ENCODE results near the gene ITGAV.
A peak's percentile ranks its signal among the peaks of the same experiment; 100 is the strongest.

Gene ITGAV

DNA sequence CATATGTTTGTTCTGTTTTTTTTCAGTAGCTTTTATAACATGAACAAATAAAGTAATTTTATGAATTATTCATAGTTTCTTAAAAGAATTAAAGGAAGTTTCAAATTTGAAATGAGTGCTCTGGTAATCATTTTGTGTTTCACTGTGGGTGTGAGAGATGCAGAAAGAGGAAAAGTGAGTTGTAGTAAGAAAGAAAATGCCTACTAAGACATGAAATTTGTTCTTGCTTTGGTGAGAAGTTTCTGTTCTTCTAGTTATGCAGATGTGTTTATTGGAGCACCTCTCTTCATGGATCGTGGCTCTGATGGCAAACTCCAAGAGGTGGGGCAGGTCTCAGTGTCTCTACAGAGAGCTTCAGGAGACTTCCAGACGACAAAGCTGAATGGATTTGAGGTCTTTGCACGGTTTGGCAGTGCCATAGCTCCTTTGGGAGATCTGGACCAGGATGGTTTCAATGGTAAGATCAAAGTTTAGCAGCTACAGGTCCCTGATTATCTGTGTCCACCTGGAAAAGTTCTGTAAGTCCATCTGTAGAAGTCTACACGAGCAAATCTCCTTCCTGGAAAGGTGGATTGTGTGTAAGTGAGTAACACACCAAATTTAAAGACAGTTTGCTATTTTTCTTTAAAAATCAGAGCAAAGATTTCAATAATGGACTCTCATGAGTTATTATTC lies 51.4 kb downstream of the ITGAV start:
- DNase-seq (ENCODE audit: insufficient read length, low spot score) (no peak), FAIRE-seq (no peak)
- TF ChIP-seq POLR2A (IDR thresholded peaks at IDR 0.05; ENCODE audit: low read depth, low read length) = no peak

DNA sequence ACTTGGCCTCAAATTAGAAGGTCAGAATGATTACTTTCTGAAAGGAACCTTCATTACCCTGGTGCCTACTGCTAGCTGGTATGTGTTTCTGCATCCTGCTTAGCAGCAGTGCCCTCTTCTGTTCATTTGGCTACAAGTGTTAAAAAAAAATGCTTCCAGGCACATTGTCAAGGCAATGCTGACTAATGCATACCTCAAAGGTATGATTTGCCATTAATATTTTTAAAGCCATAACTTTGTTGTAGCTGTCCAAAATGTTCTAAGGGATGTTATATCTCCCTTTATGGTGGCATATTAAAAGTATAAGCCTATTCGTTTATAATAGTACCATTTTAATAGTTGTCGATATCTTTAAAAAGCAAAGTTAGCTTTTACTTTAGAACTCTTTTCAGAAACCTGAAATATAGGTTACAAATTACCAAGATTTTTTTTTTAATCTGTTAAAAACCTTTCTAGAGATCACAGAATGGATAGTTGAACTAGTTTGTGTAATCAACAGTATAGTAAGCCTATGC lies 52.0 kb downstream of the ITGAV start:
- DNase-seq (ENCODE audit: insufficient read length, low spot score) (peak; percentile 21), FAIRE-seq (peak; percentile 98)
- no peak for TF ChIP-seq POLR2A (IDR thresholded peaks at IDR 0.05; ENCODE audit: low read depth, low read length)

DNA sequence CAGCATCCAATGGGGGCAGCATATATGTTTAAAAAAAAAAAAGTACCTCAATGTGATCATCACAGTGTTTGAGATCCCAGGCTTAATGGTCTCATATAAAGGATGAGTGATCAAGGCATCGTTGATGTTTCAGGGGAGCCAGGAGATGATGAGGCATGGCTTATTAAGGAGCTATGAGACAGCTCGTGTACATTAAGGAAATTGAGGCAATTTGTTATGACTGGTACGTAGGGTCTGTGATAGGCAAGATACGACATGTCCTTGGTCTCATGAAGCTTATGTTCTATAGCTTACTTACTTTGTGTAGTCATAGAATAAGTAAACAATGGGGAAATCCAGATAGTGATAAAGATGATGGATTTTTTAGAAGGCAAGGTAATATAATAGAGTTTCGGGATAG lies 54.9 kb downstream of the ITGAV start:
- DNase-seq (ENCODE audit: insufficient read length, low spot score) = no peak
- no peak for TF ChIP-seq POLR2A (IDR thresholded peaks at IDR 0.05; ENCODE audit: low read depth, low read length)
- FAIRE-seq = no peak

DNA sequence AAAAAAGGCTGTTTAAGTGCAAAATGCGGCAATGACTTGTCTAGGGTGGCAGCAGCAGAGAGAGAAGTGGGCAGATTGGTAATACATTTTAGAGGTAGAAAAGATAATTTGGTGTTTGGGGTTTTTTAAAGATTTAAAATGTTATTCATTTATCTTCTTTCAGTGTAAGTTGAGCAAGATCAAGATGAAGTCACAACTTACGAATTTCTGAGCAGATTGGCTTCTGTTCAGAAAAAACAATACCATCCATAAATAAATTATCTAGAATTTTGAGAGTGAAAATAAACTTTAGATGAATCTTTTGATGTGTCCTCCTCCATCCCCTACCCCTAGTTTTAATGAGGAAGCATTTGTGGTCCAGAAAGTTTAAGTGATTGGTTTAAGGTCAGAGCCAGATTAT lies 56.1 kb downstream of the ITGAV start:
- DNase-seq (ENCODE audit: insufficient read length, low spot score) = no peak
- no peak for FAIRE-seq
- TF ChIP-seq POLR2A (IDR thresholded peaks at IDR 0.05; ENCODE audit: low read depth, low read length) = no peak

DNA sequence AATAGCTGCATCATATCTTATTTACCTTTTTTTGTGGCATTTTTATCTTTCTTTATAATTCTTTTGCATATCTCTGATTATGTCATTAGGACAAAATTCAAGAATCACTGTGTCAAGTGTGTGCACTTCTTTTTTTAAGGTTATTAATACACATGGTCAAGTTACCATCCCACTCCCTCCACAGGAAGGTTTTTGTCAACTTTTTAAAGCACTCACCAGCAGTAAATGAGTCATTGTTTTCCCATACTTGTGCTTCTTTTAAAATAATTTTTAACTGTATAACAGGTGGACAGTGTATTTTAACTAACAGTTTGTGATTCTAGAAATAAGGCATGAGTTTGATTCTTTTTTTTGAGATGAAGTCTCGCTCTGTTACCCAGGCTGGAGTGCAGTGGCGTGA lies 58.3 kb downstream of the ITGAV start:
- FAIRE-seq (no peak), DNase-seq (ENCODE audit: insufficient read length, low spot score) (no peak)
- no peak for TF ChIP-seq POLR2A (IDR thresholded peaks at IDR 0.05; ENCODE audit: low read depth, low read length)

DNA sequence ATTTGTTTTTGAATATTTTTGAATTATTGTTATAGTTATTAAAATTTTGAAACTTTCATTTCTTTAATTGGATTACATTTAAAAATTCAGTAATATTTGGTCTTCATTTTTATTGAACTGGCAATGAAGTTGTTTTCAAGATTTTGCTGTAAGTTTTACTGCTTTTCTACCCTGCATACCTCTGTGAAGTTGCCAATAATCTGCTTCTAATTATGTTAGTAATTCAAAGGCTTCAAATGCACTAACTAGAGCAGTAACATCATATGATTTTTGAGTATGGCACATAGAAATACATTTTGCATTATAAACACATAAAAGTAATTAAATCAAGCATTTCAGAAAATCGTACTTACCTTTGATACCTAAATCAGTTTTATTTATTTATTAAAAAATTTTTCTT lies 63.7 kb downstream of the ITGAV start:
- FAIRE-seq = no peak
- TF ChIP-seq POLR2A (IDR thresholded peaks at IDR 0.05; ENCODE audit: low read depth, low read length) = no peak
- DNase-seq (ENCODE audit: insufficient read length, low spot score) = no peak

DNA sequence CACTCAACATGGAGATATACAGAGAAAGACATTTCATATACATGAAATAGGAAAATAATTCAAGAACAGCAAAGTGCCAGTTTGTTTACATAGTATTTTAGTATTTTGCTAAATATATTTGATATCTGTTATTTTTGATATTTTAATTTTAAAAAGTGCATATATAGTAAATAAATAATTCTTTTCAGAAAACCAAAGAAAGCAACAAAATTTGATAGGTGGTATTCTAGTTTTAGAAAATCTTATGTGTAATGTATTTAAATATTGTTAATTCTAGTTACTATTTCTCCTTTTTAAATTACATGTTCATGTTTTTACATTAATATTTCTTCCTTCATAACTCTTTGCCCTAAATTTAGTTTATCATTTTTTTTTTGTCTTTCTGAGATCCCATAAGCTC lies 69.5 kb downstream of the ITGAV start:
- FAIRE-seq (no peak), DNase-seq (ENCODE audit: insufficient read length, low spot score) (no peak)
- no peak for TF ChIP-seq POLR2A (IDR thresholded peaks at IDR 0.05; ENCODE audit: low read depth, low read length)

DNA sequence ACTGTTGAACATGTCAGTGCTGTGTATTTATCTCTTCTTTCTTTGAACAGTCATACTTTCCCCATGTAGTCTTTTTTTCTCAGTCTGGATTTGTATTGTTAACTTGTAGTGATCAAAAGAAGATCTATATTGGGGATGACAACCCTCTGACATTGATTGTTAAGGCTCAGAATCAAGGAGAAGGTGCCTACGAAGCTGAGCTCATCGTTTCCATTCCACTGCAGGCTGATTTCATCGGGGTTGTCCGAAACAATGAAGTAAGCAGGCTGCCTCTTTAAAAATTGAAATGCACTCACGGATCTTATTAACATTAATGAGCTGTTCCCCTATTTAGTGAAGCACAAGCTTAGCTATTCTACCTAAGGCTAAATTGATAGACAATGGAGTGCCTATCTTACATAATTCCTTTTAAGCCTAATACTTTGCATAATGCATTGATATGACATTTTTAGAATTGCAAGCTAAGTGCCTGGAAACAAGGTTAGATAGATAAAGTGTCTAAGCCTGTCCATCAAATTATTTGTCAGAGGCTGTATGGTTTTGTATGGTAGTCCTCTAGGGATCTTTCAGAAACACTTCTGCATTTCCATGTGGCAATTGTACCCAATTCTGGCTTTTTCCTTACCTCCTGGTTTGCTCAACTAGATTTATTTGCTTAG lies 74.7 kb downstream of the ITGAV start:
- no peak for FAIRE-seq
- no peak for DNase-seq (ENCODE audit: insufficient read length, low spot score)
- no peak for TF ChIP-seq POLR2A (IDR thresholded peaks at IDR 0.05; ENCODE audit: low read depth, low read length)

DNA sequence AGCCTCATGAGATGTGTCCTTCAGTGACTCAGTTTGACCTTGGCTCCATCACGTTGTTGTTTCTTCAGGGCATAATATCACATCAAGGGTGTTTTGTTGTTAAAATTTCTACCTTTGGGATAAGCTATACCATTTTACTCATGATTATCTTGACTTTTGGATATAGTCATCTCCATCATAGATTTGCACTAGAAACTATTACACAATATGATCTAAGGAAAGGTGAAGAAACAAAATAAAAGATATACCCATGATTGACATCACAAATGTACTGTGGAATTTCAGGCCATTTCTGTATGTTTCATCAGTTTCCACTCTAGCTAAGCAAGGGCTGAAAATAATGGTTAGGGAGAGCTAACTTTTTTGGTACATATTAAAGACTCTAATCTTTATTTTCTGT lies 79.3 kb downstream of the ITGAV start:
- DNase-seq (ENCODE audit: insufficient read length, low spot score) = no peak
- no peak for FAIRE-seq

DNA sequence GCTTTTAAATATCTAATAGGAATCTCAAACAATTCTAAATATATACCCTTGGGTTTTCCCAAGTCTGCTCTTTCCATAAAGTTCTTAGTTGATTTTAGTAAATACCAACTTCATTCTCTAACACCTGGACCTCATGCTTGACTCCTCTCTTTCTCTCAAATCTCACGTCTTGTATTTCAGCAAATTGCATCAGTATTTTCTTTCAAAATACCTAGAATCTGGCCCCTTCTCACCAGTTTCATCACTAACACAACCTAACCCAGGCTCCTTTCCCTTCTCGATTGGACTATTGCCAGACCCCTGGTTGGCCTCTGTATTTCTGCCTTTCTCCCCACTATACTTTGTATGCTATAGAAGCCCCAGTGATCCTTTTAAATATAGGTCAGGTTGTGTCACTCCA lies 81.0 kb downstream of the ITGAV start:
- DNase-seq (ENCODE audit: insufficient read length, low spot score) = no peak
- TF ChIP-seq POLR2A (IDR thresholded peaks at IDR 0.05; ENCODE audit: low read depth, low read length) = no peak
- FAIRE-seq = no peak

More for the DNA sequence above, 79.3 kb downstream of the ITGAV start:
- no peak for TF ChIP-seq POLR2A (IDR thresholded peaks at IDR 0.05; ENCODE audit: low read depth, low read length)

DNA sequence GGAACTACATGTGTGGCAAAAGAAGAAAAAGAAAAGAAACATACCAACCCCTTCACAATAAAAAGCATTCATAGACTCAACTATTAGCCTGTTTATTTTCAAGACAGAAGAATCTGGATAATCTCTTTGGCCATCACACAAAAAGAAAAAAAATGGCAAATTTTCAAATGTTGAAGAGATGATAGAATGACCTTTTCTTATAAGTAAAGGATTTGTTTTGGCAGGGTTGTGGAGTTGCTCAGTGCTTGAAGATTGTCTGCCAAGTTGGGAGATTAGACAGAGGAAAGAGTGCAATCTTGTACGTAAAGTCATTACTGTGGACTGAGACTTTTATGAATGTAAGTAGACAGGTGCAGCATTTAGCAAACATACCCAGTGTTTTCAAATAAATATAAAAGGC lies 85.5 kb downstream of the ITGAV start:
- DNase-seq (ENCODE audit: insufficient read length, low spot score) = no peak
- TF ChIP-seq POLR2A (IDR thresholded peaks at IDR 0.05; ENCODE audit: low read depth, low read length) = no peak
- FAIRE-seq = no peak

DNA sequence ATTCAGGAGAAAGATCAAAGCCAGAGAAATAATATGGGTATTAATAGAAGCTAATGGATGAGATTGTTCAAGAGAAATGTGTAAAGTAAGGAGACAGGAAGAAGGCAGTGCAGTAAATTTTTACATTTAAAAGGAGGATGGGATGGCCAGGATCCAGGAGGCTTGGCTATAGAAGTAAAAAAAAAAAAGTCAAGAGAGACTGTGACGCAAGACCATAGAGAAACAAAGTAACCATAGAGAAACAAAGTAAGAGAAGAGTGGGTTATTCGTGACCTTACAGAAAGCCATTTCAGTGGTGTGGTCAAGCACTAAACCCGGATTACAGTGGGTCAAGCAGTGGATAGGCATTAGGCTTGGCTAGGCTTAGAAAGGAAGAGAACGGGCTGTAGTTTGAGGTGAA lies 93.5 kb downstream of the ITGAV start:
- FAIRE-seq (no peak), DNase-seq (ENCODE audit: insufficient read length, low spot score) (no peak)

DNA sequence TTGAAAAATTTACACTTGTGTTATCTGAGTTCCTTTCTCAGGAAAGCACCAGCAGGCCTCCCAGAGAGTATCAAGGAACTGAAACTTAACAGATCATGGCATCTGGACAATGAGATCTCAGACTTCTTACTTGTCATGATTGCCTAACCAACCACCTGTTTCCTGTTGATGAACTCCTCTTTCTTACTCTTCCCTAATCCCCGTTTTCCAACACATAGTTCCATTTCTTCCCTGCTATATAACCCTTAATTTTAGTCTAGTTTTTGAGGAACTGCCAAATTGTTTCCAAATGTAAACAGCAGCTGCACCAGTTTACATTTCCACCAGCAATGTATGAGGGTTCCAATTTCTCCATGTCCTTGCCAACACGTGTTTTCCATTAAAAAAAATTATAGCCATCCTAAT lies 98.0 kb downstream of the ITGAV start:
- TF ChIP-seq POLR2A (IDR thresholded peaks at IDR 0.05; ENCODE audit: low read depth, low read length) = no peak
- FAIRE-seq (no peak), DNase-seq (ENCODE audit: insufficient read length, low spot score) (no peak)

More for the DNA sequence above, 93.5 kb downstream of the ITGAV start:
- TF ChIP-seq POLR2A (IDR thresholded peaks at IDR 0.05; ENCODE audit: low read depth, low read length) = no peak

DNA sequence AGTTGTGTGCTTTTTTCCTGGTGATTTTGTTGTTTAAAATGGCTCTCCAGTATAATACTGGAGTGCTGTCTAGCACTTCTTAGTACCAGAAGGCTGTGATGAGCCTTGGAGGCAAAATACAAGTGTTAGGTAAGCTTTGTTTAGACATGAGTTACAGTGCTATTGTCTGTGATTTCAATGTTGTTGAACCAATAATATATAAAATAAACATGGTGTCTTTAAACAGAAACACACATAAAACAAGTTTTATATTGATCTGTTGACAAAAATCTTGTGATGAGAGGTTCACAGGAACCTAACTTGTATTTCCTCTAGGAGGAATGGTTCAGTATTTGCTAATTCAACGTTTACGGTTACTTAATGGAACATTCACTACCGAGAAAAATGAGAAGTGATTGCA lies 99.0 kb downstream of the ITGAV start:
- FAIRE-seq (no peak), DNase-seq (ENCODE audit: insufficient read length, low spot score) (no peak)
- TF ChIP-seq POLR2A (IDR thresholded peaks at IDR 0.05; ENCODE audit: low read depth, low read length) = no peak

DNA sequence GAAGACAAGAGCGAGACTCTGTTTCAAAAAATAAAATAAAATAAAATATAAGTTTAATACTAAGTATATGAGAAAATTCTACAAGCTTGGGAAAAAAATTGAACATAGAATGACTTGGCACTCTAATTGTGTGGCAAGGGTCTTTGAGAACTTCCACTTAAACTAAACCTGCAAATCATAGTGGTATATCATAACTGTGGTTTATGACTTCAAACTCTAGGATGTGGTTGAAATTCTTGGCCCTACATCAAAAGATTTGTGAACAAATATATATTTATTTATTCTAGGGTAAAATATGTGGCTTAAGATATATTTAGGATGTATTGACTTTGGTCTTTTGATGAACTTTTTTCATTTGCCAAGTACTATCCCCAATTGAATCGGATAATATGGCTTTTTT lies 100.9 kb downstream of the ITGAV start:
- DNase-seq (ENCODE audit: insufficient read length, low spot score) = no peak
- TF ChIP-seq POLR2A (IDR thresholded peaks at IDR 0.05; ENCODE audit: low read depth, low read length) = no peak
- FAIRE-seq = no peak
